ENCODE data around the gene SPRR2F. TPM values are rescaled to one million over a fixed set of nuclear protein-coding genes. Genes with fewer than 3 reads are reported as not detected.

The SPRR2F gene
- total RNA-seq, 3 donors from 2014 or later (not counting 1 experiment from before 2014, with no cell fraction given) = not detected

GRCh38 chr1:153071511-153071910 is 41.8 kb downstream of the SPRR2F start, which contains the start of gene SPRR2B:
TSS of gene SPRR2B (minus strand) at chr1:153071611. CDS start at chr1:153070839, 772 bp downstream.
- Mint-ChIP-seq H3K27me3 (ENCODE audit: low read depth in 2 of 2) (peaks cover 6 to 8% of the 10 kb centered on the region in 2 donors), H3K27ac (no peak within 1 kb of the TSS), H3K4me1 (no peaks in the 10 kb centered on the region), H3K4me3 (no peak within 1 kb of the TSS), H3K9me3 (no peaks in the 10 kb centered on the region), H3K36me3 (no peaks in the 10 kb centered on the region)
- no peak within 1 kb of the TSS for H3K4me3 ChIP-seq (ENCODE audit: low read length)
- ATAC-seq (no peak), DNase-seq (no peak)
- no peaks in the 10 kb centered on the region for H3K9me3 ChIP-seq (ENCODE audit: control insufficient read depth, insufficient read depth, low read length)
- no peak for TF ChIP-seq CTCF (IDR thresholded peaks at IDR 0.05)
- no peak within 1 kb of the TSS for H3K27ac ChIP-seq (ENCODE audit: low read length)
- 98% methylated on average over 2 of the region's 2 CpGs for WGBS (ENCODE audit: insufficient coverage)
- intact Hi-C loops (cut with micrococcal nuclease) = loop anchor here (1.0 kb wide), 1 partner anchor 22 kb away; no protein-coding TSS in a partner anchor
- peaks cover 2% of the 10 kb centered on the region for H3K27me3 ChIP-seq (ENCODE audit: control insufficient read depth, insufficient read depth, low read length)
- no peaks in the 10 kb centered on the region for H3K36me3 ChIP-seq (ENCODE audit: control insufficient read depth, insufficient read depth, low read length)
- H3K4me1 ChIP-seq (ENCODE audit: control insufficient read depth, insufficient read depth, low read length) = no peaks in the 10 kb centered on the region

- no peak for DNase-seq
- Mint-ChIP-seq H3K9me3 (no peaks in the 10 kb centered on the region), H3K27ac (no peak overlapping the region), H3K36me3 (no peaks in the 10 kb centered on the region), H3K4me1 (no peaks in the 10 kb centered on the region), H3K4me3 (no peak overlapping the region), H3K27me3 (ENCODE audit: low read depth in 2 of 2) (peaks cover 6 to 8% of the 10 kb centered on the region in 2 donors)
- no peak overlapping the region for H3K4me3 ChIP-seq (ENCODE audit: low read length)
- no peak overlapping the region for H3K27ac ChIP-seq (ENCODE audit: low read length)
- TF ChIP-seq CTCF (IDR thresholded peaks at IDR 0.05) = no peak
- WGBS (ENCODE audit: insufficient coverage) = 64% methylated on average over 1 of the region's 2 CpGs
- no peaks in the 10 kb centered on the region for H3K36me3 ChIP-seq (ENCODE audit: control insufficient read depth, insufficient read depth, low read length)
- H3K27me3 ChIP-seq (ENCODE audit: control insufficient read depth, insufficient read depth, low read length) = peaks cover 2% of the 10 kb centered on the region
- no peak for ATAC-seq
- H3K4me1 ChIP-seq (ENCODE audit: control insufficient read depth, insufficient read depth, low read length) = no peaks in the 10 kb centered on the region
- H3K9me3 ChIP-seq (ENCODE audit: control insufficient read depth, insufficient read depth, low read length) = no peaks in the 10 kb centered on the region
- intact Hi-C loops (cut with micrococcal nuclease) = no loop called here
Measured at GRCh38 chr1:153070243-153070642, 43.1 kb downstream of the SPRR2F start.

Other genes with a start within 250 kb of the SPRR2F start
- gene SMCP, start 235.2 kb downstream of the SPRR2F start, total RNA-seq = not detected
- gene IVL, start 205.0 kb downstream of the SPRR2F start, total RNA-seq = not detected
- not detected for gene SPRR5, start 166.3 kb downstream of the SPRR2F start, total RNA-seq
- not detected for gene SPRR4, start 142.9 kb downstream of the SPRR2F start, total RNA-seq
- gene SPRR1A, start 129.4 kb downstream of the SPRR2F start, total RNA-seq = not detected
- not detected for gene SPRR3, start 111.8 kb downstream of the SPRR2F start, total RNA-seq
- not detected for gene SPRR1B, start 82.3 kb downstream of the SPRR2F start, total RNA-seq
- gene SPRR2D, start 72.4 kb downstream of the SPRR2F start, total RNA-seq = not detected
- not detected for gene SPRR2A, start 56.0 kb downstream of the SPRR2F start, total RNA-seq
- not detected for gene SPRR2B, start 41.9 kb downstream of the SPRR2F start, total RNA-seq
- not detected for gene SPRR2E, start 19.0 kb downstream of the SPRR2F start, total RNA-seq
- not detected for gene SPRR2G, start 37.4 kb upstream of the SPRR2F start, total RNA-seq
- not detected for gene LELP1, start 89.9 kb upstream of the SPRR2F start, total RNA-seq
- gene PRR9, start 104.1 kb upstream of the SPRR2F start, total RNA-seq = not detected
- not detected for gene LORICRIN, start 146.2 kb upstream of the SPRR2F start, total RNA-seq
- gene PGLYRP3, start 199.4 kb upstream of the SPRR2F start, total RNA-seq = not detected
- gene PGLYRP4, start 235.3 kb upstream of the SPRR2F start, total RNA-seq = not detected
- gene S100A9, start 244.3 kb upstream of the SPRR2F start, total RNA-seq = 100 to 1,000 TPM in 2 of 3 donors, 10 to 100 TPM in 1; 13.1 to 334 (median 116) TPM

Data from natural killer cell (primary cell).